Stimulated activated naive CD4-positive, alpha-beta T cell treated with Interleukin-2 at 50 U/mL for 16 hours (primary cell): Measurements from ENCODE around the gene NRG3.

Experiments used
- DNase-seq: peaks from one replicate; lab custom pipeline; 2025; lab: John Stamatoyannopoulos, UW

The NRG3 gene

GRCh38 chr10:82817676-82818422 lies 942.9 kb downstream of the NRG3 start:
- no peak for DNase-seq

GRCh38 chr10:82821043-82821442 lies 946.0 kb downstream of the NRG3 start:
- no peak for DNase-seq

GRCh38 chr10:82826132-82826531 lies 951.1 kb downstream of the NRG3 start:
- DNase-seq = no peak

- no peak for DNase-seq
Measured at GRCh38 chr10:82827901-82828300, 952.9 kb downstream of the NRG3 start.

- DNase-seq = no peak
Measured at GRCh38 chr10:82847242-82847641, 972.2 kb downstream of the NRG3 start.

GRCh38 chr10:82850191-82850590 lies 975.2 kb downstream of the NRG3 start:
- DNase-seq = no peak

GRCh38 chr10:82856957-82857613 lies 982.1 kb downstream of the NRG3 start:
- DNase-seq = no peak

- DNase-seq = no peak
Measured at GRCh38 chr10:82861889-82862288, 986.9 kb downstream of the NRG3 start.

- no peak for DNase-seq
Measured at GRCh38 chr10:82865366-82865765, 990.4 kb downstream of the NRG3 start.

GRCh38 chr10:82866424-82867020 lies 991.5 kb downstream of the NRG3 start:
- no peak for DNase-seq

GRCh38 chr10:82867056-82867455 lies 992.1 kb downstream of the NRG3 start:
- DNase-seq = no peak

- DNase-seq = no peak
Measured at GRCh38 chr10:82874671-82875070, 999.7 kb downstream of the NRG3 start.

GRCh38 chr10:82880776-82881290 lies 1005.8 kb downstream of the NRG3 start:
- DNase-seq = no peak

GRCh38 chr10:82882722-82883121 lies 1007.7 kb downstream of the NRG3 start:
- no peak for DNase-seq

GRCh38 chr10:82883603-82884002 lies 1008.6 kb downstream of the NRG3 start:
- DNase-seq = no peak

GRCh38 chr10:82887488-82887887 lies 1012.5 kb downstream of the NRG3 start:
- DNase-seq = no peak

- no peak for DNase-seq
Measured at GRCh38 chr10:82888809-82889455, 1013.9 kb downstream of the NRG3 start.

- no peak for DNase-seq
Measured at GRCh38 chr10:82889728-82890127, 1014.7 kb downstream of the NRG3 start.

- DNase-seq = no peak
Measured at GRCh38 chr10:82890573-82890972, 1015.6 kb downstream of the NRG3 start.

GRCh38 chr10:82908096-82908495 lies 1033.1 kb downstream of the NRG3 start:
- no peak for DNase-seq

GRCh38 chr10:82908751-82909150 lies 1033.8 kb downstream of the NRG3 start:
- no peak for DNase-seq

GRCh38 chr10:82910301-82910700 lies 1035.3 kb downstream of the NRG3 start:
- DNase-seq = no peak
